ENCODE data around the gene RASGRF1.
"Not testable (repeated sequence)": the region's sequence is repeated elsewhere in the genome, so short reads cannot be mapped to it uniquely, and the experiment has no call there.

RASGRF1 gene

GRCh38 chr15:78928616-78929093, 161.9 kb downstream of the RASGRF1 start:
- FAIRE-seq, result no peak

GRCh38 chr15:78928176-78928575, 162.4 kb downstream of the RASGRF1 start:
- not testable (repeated sequence) for FAIRE-seq

GRCh38 chr15:78927077-78927790, 163.3 kb downstream of the RASGRF1 start:
- FAIRE-seq, result no peak

GRCh38 chr15:78925956-78926743, 164.4 kb downstream of the RASGRF1 start:
- FAIRE-seq, result no peak

GRCh38 chr15:78925076-78925624, 165.4 kb downstream of the RASGRF1 start:
- FAIRE-seq, result no peak

GRCh38 chr15:78923480-78924360, 166.9 kb downstream of the RASGRF1 start:
- no peak for FAIRE-seq

- FAIRE-seq, result no peak
These were observed 167.6 kb downstream of the RASGRF1 start for GRCh38 chr15:78923015-78923414.

GRCh38 chr15:78922527-78922926, 168.1 kb downstream of the RASGRF1 start:
- FAIRE-seq, result no peak

- no peak for FAIRE-seq
These were observed 168.6 kb downstream of the RASGRF1 start for GRCh38 chr15:78921940-78922339.

GRCh38 chr15:78921517-78921916, 169.1 kb downstream of the RASGRF1 start:
- FAIRE-seq, result no peak

- FAIRE-seq, result no peak
These were observed 172.7 kb downstream of the RASGRF1 start for GRCh38 chr15:78917888-78918287.

GRCh38 chr15:78916088-78916487, 174.5 kb downstream of the RASGRF1 start:
- no peak for FAIRE-seq

GRCh38 chr15:78915341-78916087, 175.1 kb downstream of the RASGRF1 start:
- no peak for FAIRE-seq

- FAIRE-seq, result no peak
These were observed 176.4 kb downstream of the RASGRF1 start for GRCh38 chr15:78914027-78914764.

GRCh38 chr15:78913012-78913411, 177.6 kb downstream of the RASGRF1 start:
- no peak for FAIRE-seq

- no peak for FAIRE-seq
These were observed 178.3 kb downstream of the RASGRF1 start for GRCh38 chr15:78912316-78912715.

- no peak for FAIRE-seq
These were observed 180.3 kb downstream of the RASGRF1 start for GRCh38 chr15:78910271-78910670.
